H1 (cell line): ENCODE measurements around the gene ARHGAP5. TPM values are rescaled to one million over a fixed set of nuclear protein-coding genes. Genes with fewer than 3 reads are reported as not detected.

Source experiments
- JUN ChIP-seq: IDR thresholded peaks from 2 replicates; pipeline ENCODE4 v1.6.1; 2011; ENCODE audit warnings: low read depth, mild to moderate bottlenecking, improper control_type of control experiment, low read length
- polyA plus RNA-seq, 7 experiments: library from polyadenylated mRNA; depleted of rRNA in 3 of 7; stranded (reverse) in 5 of 7; unstranded in 2 of 7; fragments of >200 nt in 5 of 7; fragments of 200-250 nt in 2 of 7; gene quantifications; 1 replicate in 5 of 7; 2 replicates in 1 of 7; 4 replicates in 1 of 7; pipeline versions ENCODE4 v1.2.1 to v1.2.3, GENCODE V29; 2011 to 2013; ENCODE audit warnings: missing spikeins in 2 of 7, mixed read lengths in 2 of 7
- total RNA-seq: library from RNA; stranded (reverse); fragmentation: NEBNext Ultra II Directional; extraction: Animal tissue kit (Norgen Biotek cat#: 25700); gene quantifications from 2 replicates; pipeline ENCODE4 v1.2.1, GENCODE V29; 2021
- TF ChIP-seq, protein P1 (sequence below): IDR thresholded peaks from 2 replicates; pipeline ENCODE4 v1.6.1; 2012; ENCODE audit warnings: low read length, inconsistent platforms

The ARHGAP5 gene
- total and polyA plus RNA-seq, 2 of the 8 experiments (the other 6 are each of a cell fraction or from before 2014, with no cell fraction given), result 7.8 to 77.3 TPM

DNA sequence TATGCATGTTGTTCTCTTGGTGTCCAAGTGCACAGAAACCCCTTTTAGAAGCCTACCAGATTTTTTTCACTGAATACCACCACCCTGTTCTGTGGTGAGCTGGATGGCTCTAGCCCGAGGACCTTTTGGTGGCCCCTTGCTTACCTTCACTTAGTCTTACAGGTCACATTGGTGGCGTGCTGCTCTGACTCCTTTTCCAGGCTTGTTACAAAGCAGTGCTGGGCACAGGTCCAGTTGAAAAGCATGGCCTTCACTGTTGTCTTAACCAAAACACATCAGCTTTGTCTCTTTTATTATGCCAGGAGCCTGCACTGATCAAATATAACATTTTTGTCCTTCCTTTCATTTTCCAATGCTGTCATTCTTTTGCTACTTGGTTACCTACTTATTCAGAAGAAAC lies 43.6 kb upstream of the ARHGAP5 start (continued):
- TF ChIP-seq, protein P1, sequence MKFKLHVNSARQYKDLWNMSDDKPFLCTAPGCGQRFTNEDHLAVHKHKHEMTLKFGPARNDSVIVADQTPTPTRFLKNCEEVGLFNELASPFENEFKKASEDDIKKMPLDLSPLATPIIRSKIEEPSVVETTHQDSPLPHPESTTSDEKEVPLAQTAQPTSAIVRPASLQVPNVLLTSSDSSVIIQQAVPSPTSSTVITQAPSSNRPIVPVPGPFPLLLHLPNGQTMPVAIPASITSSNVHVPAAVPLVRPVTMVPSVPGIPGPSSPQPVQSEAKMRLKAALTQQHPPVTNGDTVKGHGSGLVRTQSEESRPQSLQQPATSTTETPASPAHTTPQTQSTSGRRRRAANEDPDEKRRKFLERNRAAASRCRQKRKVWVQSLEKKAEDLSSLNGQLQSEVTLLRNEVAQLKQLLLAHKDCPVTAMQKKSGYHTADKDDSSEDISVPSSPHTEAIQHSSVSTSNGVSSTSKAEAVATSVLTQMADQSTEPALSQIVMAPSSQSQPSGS, result no peak
- no peak for TF ChIP-seq JUN
